Breast epithelium (tissue), 4 donors: ENCODE measurements around the gene SLC1A5. TPM values are rescaled to one million over a fixed set of nuclear protein-coding genes. Genes with fewer than 3 reads are reported as not detected.

Experiments used
- DNase-seq, 2 donors: peaks; one replicate each; pipeline ENCODE4 v3.0.0-alpha.2; 2019; ENCODE audit warnings: low spot score in 2 of 2
- H3K27ac ChIP-seq, 2 donors: fragments of 200-600 bp; sonication (generic) in 1 of 2; one replicate each; pipeline ENCODE4 v1.5.1; 2016 to 2019; ENCODE audit warnings: mild to moderate bottlenecking in 1 of 2
- H3K27me3 ChIP-seq, 2 donors: fragments of 200-600 bp; sonication (generic) in 1 of 2; one replicate each; pipeline versions ENCODE4 v1.5.1 to v1.6.0; 2017 to 2019; ENCODE audit warnings: control low read depth in 1 of 2, mild to moderate bottlenecking in 1 of 2
- H3K36me3 ChIP-seq: fragments of 200-600 bp; one replicate; pipeline ENCODE4 v1.5.1; 2019
- H3K4me1 ChIP-seq, 2 donors: fragments of 200-600 bp; sonication (generic); one replicate each; pipeline ENCODE4 v1.5.1; 2016 to 2019; ENCODE audit warnings: control low read depth in 1 of 2
- H3K4me3 ChIP-seq, 3 donors: fragments of 200-600 bp; sonication (generic); 1 replicate in 2 of 3; 2 replicates in 1 of 3; pipeline ENCODE4 v1.5.1; 2016 to 2019; ENCODE audit warnings: mild to moderate bottlenecking in 3 of 3, moderate library complexity in 2 of 3
- H3K9me3 ChIP-seq, 2 donors: fragments of 200-600 bp; sonication (generic) in 1 of 2; one replicate each; pipeline ENCODE4 v1.5.1; 2016 to 2019; ENCODE audit warnings: control low read depth in 1 of 2
- POLR2A ChIP-seq: fragments of 450-650 bp; IDR thresholded peaks from one replicate; pipeline ENCODE4 v1.6.1; 2016; ENCODE audit warnings: antibody characterized with exemption, mild to moderate bottlenecking, moderate library complexity
- POLR2AphosphoS5 ChIP-seq, 3 donors: sonication (generic); formaldehyde crosslinking; IDR thresholded peaks; one replicate each; pipeline ENCODE4 v1.6.1; 2017; ENCODE audit warnings: antibody characterized with exemption in 3 of 3
- intact Hi-C: fragments of 100-400 bp; cut with DNase I; formaldehyde crosslinking; loops from one replicate; pipeline ENCODE4 v1.15.1; 2023; ENCODE audit warnings: low total_unique reads
- total RNA-seq, 3 donors: library from RNA; depleted of rRNA; stranded (reverse); fragments of >200 nt; gene quantifications; one replicate each; pipeline ENCODE4 v1.1.0, GENCODE V29; 2016
- TF ChIP-seq, protein P1 (sequence below), 3 donors: fragments of 450-650 bp; IDR thresholded peaks; one replicate each; pipeline ENCODE4 v1.5.1; 2016 to 2017; ENCODE audit warnings: antibody characterized with exemption in 3 of 3, mild to moderate bottlenecking in 3 of 3, moderate library complexity in 3 of 3

The SLC1A5 gene
- total RNA-seq, 3 donors from 2014 or later: 121 to 146 (median 121) TPM

- Histone ChIP-seq H3K4me3 (no peak overlapping the region), H3K27me3 (no peaks in the 10 kb centered on the region), H3K27ac (no peak overlapping the region), H3K4me1 (no peaks in the 10 kb centered on the region), H3K36me3 (peaks cover 10% of the 10 kb centered on the region), H3K9me3 (no peaks in the 10 kb centered on the region)
- no peak for DNase-seq
- TF ChIP-seq POLR2AphosphoS5 (IDR thresholded peaks at IDR 0.05) (no peak), POLR2A (no peak)
- TF ChIP-seq, protein P1, sequence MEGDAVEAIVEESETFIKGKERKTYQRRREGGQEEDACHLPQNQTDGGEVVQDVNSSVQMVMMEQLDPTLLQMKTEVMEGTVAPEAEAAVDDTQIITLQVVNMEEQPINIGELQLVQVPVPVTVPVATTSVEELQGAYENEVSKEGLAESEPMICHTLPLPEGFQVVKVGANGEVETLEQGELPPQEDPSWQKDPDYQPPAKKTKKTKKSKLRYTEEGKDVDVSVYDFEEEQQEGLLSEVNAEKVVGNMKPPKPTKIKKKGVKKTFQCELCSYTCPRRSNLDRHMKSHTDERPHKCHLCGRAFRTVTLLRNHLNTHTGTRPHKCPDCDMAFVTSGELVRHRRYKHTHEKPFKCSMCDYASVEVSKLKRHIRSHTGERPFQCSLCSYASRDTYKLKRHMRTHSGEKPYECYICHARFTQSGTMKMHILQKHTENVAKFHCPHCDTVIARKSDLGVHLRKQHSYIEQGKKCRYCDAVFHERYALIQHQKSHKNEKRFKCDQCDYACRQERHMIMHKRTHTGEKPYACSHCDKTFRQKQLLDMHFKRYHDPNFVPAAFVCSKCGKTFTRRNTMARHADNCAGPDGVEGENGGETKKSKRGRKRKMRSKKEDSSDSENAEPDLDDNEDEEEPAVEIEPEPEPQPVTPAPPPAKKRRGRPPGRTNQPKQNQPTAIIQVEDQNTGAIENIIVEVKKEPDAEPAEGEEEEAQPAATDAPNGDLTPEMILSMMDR (IDR thresholded peaks at IDR 0.05): no peak
- intact Hi-C loops: no loop called here
Observed at GRCh38 chr19:46733690-46734292, 54.6 kb downstream of the SLC1A5 start.

DNA sequence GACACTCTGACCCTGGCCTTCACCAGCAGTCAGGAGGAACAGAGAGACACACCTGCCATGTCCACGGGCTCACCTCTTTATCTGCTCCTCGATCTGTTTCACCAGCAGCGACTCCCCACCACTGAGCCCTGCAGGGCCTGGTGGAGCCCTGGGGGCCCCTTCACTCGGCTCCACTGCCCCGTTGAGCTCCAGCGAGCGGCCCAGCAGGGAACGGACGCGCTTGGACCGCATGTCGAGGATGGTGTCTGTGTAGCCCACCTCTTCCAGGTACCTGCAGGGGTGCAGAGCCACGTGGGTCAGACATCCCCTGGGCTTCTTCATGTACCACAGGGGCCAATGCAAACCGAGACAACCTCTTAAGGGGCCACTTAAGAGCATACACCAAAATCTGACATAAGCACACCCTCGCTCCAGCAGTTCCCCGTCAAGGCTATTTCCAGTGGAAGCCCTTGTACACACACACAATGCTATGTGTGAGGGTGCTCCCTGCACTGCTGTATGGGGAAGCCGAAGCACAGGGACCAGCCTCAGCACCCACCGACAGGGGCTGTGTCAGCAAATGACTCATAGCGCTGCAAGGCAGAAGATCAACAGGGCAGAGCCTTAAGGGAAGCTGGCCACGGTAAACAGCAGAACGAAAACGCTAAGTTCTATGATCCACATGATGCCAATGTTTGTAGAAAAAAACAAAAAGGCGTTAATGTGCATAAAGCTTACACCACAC, 55.3 kb downstream of the SLC1A5 start:
- H3K27me3 ChIP-seq: no peaks in the 10 kb centered on the region
- no peak overlapping the region for H3K27ac ChIP-seq
- intact Hi-C loops: no loop called here
- H3K4me1 ChIP-seq: no peaks in the 10 kb centered on the region
- TF ChIP-seq POLR2A: no peak
- TF ChIP-seq, protein P1 (IDR thresholded peaks at IDR 0.05): no peak
- TF ChIP-seq POLR2AphosphoS5 (IDR thresholded peaks at IDR 0.05): no peak
- no peaks in the 10 kb centered on the region for H3K9me3 ChIP-seq
- H3K4me3 ChIP-seq: no peak overlapping the region
- peaks cover 10% of the 10 kb centered on the region for H3K36me3 ChIP-seq
- no peak for DNase-seq

DNA sequence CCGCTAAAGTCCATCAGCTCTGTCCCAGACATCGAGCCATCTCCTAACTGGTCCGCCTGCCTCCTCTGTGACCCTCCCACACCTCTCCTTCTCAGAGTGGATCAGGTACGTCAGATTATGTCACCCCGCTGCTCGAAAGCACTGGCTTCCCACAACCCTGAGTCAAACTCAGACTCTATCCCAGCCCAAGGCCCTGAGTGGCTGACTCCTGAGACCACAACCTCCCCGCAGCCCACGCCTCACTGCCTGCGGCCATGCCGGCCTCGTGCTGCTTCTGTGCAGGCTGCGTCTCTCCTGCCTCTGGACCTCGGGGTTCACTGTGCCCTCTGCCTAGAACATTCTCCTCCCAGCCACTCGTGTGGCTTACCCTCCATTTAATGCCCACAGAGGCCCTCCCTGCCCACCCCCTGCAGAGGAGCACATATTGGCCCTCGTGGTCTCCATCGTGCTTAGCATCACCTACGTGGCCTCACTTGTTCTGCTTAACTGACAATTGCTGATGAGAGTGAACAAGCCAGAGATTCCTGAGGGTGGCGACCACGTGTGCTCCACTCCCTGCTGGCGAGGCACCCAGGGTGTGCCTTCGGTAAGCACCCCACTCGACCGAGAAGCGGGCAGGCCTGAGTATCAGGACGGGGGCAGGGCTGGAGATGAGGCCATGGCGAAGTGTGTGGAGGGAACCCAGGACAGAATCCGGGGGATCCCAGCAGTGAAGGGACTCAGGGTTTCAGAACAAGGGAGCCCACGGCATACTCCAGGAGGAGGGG, 56.0 kb downstream of the SLC1A5 start:
- intact Hi-C loops: no loop called here
- H3K36me3 ChIP-seq: peaks cover 10% of the 10 kb centered on the region

DNA sequence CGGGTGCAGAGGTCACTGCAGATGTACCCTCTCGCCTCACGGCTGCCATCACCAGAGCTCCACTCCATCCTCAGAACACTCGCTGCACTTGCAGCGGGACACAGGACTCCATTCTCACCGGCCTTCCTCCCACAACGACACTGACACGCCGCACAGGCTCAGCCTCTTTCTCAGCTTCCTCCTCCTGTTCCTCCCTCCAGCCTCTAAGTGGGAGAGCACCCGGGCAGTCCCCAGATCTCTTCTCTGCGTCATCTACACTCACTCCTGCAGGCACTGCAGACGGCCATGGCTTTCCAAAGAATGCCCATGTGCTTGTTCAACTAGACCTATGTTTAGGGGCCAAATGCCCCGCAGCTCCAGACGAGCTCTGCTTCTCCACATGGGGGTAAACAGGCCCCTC, 56.8 kb downstream of the SLC1A5 start:
- TF ChIP-seq, protein P1 (IDR thresholded peaks at IDR 0.05): no peak
- TF ChIP-seq POLR2AphosphoS5 (IDR thresholded peaks at IDR 0.05) (no peak), POLR2A (no peak)
- Histone ChIP-seq H3K9me3 (no peaks in the 10 kb centered on the region), H3K4me1 (no peaks in the 10 kb centered on the region), H3K36me3 (peaks cover 10% of the 10 kb centered on the region), H3K4me3 (no peak overlapping the region), H3K27me3 (no peaks in the 10 kb centered on the region), H3K27ac (no peak overlapping the region)
- intact Hi-C loops: no loop called here
- no peak for DNase-seq

More for the DNA sequence above, 56.0 kb downstream of the SLC1A5 start:
- TF ChIP-seq POLR2AphosphoS5 (IDR thresholded peaks at IDR 0.05) (no peak), POLR2A (no peak)
- TF ChIP-seq, protein P1 (IDR thresholded peaks at IDR 0.05): no peak
- Histone ChIP-seq H3K27ac (no peak overlapping the region), H3K27me3 (no peaks in the 10 kb centered on the region), H3K4me3 (no peak overlapping the region), H3K9me3 (no peaks in the 10 kb centered on the region), H3K4me1 (no peaks in the 10 kb centered on the region)
- DNase-seq: no peak
